Neural cell (in vitro differentiated cells): ENCODE results near the gene PFKFB3. TPM values are rescaled to one million over a fixed set of nuclear protein-coding genes. Genes with fewer than 3 reads are reported as not detected.

ENCODE experiments used
- H2AFZ ChIP-seq: fragments of 200-600, 300-800 bp; sonication (generic), shearing (Covaris generic); 2 replicates; pipeline ENCODE4 v1.6.0; 2014; ENCODE audit warnings: low read depth, mild to moderate bottlenecking, antibody characterized with exemption, low read length, moderate library complexity
- H3F3A ChIP-seq: fragments of 200-600 bp; shearing (Covaris generic); 2 replicates; pipeline ENCODE4 v1.6.1; 2016; ENCODE audit warnings: mild to moderate bottlenecking, moderate library complexity, mixed read lengths, antibody characterized with exemption, low read length; ENCODE audit not compliant: insufficient read depth, poor library complexity, severe bottlenecking
- H3K27ac ChIP-seq: fragments of 200-600, 300-800 bp; sonication (generic), shearing (Covaris generic); 2 replicates; pipeline ENCODE4 v1.5.1; 2014; ENCODE audit warnings: mild to moderate bottlenecking, low read length, moderate library complexity
- H3K27me3 ChIP-seq: fragments of 300-800, 200-600 bp; sonication (generic), shearing (Covaris generic); 2 replicates; pipeline ENCODE4 v1.6.0; 2014; ENCODE audit warnings: mild to moderate bottlenecking, low read depth, low read length, moderate library complexity; ENCODE audit not compliant: insufficient read depth
- H3K36me3 ChIP-seq: fragments of 300-800, 200-600 bp; sonication (generic), shearing (Covaris generic); 2 replicates; pipeline ENCODE4 v1.5.1; 2014; ENCODE audit warnings: mild to moderate bottlenecking, antibody characterized with exemption, low read length, moderate library complexity; ENCODE audit not compliant: insufficient read depth
- H3K4me2 ChIP-seq: fragments of 300-800, 200-600 bp; sonication (generic), shearing (Covaris generic); 2 replicates; pipeline ENCODE4 v1.6.0; 2014; ENCODE audit warnings: mild to moderate bottlenecking, low read length
- H3K4me3 ChIP-seq: fragments of 300-800, 200-600 bp; sonication (generic), shearing (Covaris generic); 2 replicates; pipeline ENCODE4 v1.5.1; 2014; ENCODE audit warnings: mild to moderate bottlenecking, low read length, moderate library complexity
- H3K79me2 ChIP-seq: fragments of 200-600 bp; shearing (Covaris generic); replicated peaks from 2 replicates; pipeline ENCODE4 v1.6.0; 2014; ENCODE audit warnings: mild to moderate bottlenecking, low read length, moderate library complexity; ENCODE audit not compliant: insufficient read depth
- H3K9ac ChIP-seq: fragments of 300-800, 200-600 bp; sonication (generic), shearing (Covaris generic); 2 replicates; pipeline ENCODE4 v1.6.1; 2016; ENCODE audit warnings: mild to moderate bottlenecking, low read length, mixed read lengths
- H3K9me2 ChIP-seq: fragments of 200-600 bp; shearing (Covaris generic); 2 replicates; pipeline ENCODE4 v1.6.1; 2016; ENCODE audit warnings: mild to moderate bottlenecking, low read length, mixed read lengths; ENCODE audit not compliant: insufficient read depth
- H3K9me3 ChIP-seq: fragments of 200-600, 300-800 bp; sonication (generic), shearing (Covaris generic); 2 replicates; pipeline ENCODE4 v1.6.1; 2016; ENCODE audit warnings: mild to moderate bottlenecking, mixed run types, low read length, moderate library complexity, mixed read lengths
- H4K20me1 ChIP-seq: fragments of 200-600 bp; shearing (Covaris generic); 2 replicates; pipeline ENCODE4 v1.6.1; 2016; ENCODE audit warnings: mild to moderate bottlenecking, mixed run types; ENCODE audit not compliant: insufficient read depth
- EP300 ChIP-seq: fragments of 450-650 bp; conservative IDR thresholded peaks from 2 replicates; pipeline ENCODE4 v1.6.1; 2014; ENCODE audit warnings: antibody characterized with exemption, mild to moderate bottlenecking, moderate library complexity; ENCODE audit not compliant: poor library complexity, severe bottlenecking
- EZH2 ChIP-seq: fragments of 200-600, 300-800 bp; shearing (Covaris generic), sonication (generic); IDR thresholded peaks from 2 replicates; pipeline ENCODE4 v1.6.1; 2014; ENCODE audit warnings: antibody characterized with exemption, low read length, borderline replicate concordance, mild to moderate bottlenecking; ENCODE audit not compliant: insufficient read depth, poor library complexity, severe bottlenecking
- MXI1 ChIP-seq: fragments of 450-650 bp; conservative IDR thresholded peaks from 2 replicates; pipeline ENCODE4 v1.6.1; 2014; ENCODE audit warnings: antibody characterized with exemption, mild to moderate bottlenecking; ENCODE audit not compliant: poor library complexity, severe bottlenecking
- REST ChIP-seq: IDR thresholded peaks from 2 replicates; pipeline ENCODE4 v1.6.1; 2012; ENCODE audit warnings: borderline replicate concordance
- SMC3 ChIP-seq: fragments of 450-650 bp; conservative IDR thresholded peaks from 2 replicates; pipeline ENCODE4 v1.6.1; 2014; ENCODE audit warnings: antibody characterized with exemption, mild to moderate bottlenecking, moderate library complexity; ENCODE audit not compliant: poor library complexity
- TAF1 ChIP-seq: IDR thresholded peaks from 2 replicates; pipeline ENCODE4 v1.6.1; 2012; ENCODE audit warnings: low read depth
- polyA plus RNA-seq: library from polyadenylated mRNA; depleted of rRNA; stranded (reverse); fragments of >200 nt; gene quantifications from 2 replicates; pipeline ENCODE4 v1.2.3, GENCODE V29; 2014
- TF ChIP-seq, protein P1 (sequence below): fragments of 450-650 bp; IDR thresholded peaks from 2 replicates; pipeline ENCODE4 v1.5.1; 2014; ENCODE audit warnings: antibody characterized with exemption, mild to moderate bottlenecking, moderate library complexity; ENCODE audit not compliant: poor library complexity, severe bottlenecking

PFKFB3 gene
- polyA plus RNA-seq, 1 donor from 2014 or later: 33.4 TPM

DNA sequence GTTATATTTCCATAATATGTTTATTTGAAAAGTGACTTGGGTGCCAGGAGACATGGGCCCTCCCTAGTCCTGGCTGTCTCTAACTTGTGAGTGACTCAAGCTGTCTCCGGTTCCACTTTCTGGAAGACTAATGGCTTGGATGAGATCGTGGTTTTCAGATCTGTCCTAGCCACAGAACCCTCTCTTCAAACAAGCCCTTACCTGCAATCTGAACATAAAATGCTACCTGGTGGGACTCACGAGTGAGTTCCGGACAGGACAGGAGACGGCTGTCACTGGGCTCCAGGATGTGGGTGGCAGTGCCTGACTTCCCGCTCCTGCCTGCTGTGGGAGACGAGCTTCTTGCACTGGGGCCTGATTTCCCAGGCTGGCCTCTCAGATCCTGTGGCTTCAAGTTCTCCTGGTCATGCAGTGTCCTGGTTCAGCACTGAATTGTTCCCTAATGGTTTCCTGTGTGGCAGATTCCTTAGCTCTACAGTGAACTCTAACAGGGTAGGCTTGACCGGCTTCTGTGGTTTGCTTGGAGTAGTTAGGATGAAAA is 26.0 kb upstream of the PFKFB3 start:
- no peaks in the 10 kb centered on the region for H3F3A ChIP-seq
- H3K4me2 ChIP-seq: no peak overlapping the region
- H3K4me3 ChIP-seq: no peak overlapping the region
- no peaks in the 10 kb centered on the region for H3K9me3 ChIP-seq
- no peak overlapping the region for H3K27ac ChIP-seq
- no peaks in the 10 kb centered on the region for H3K36me3 ChIP-seq
- H4K20me1 ChIP-seq: no peaks in the 10 kb centered on the region
- no peaks in the 10 kb centered on the region for H3K9me2 ChIP-seq
- no peak overlapping the region for H3K9ac ChIP-seq
- TF ChIP-seq MXI1: no peak
- TF ChIP-seq SMC3: no peak
- no peak for TF ChIP-seq EZH2
- TF ChIP-seq, protein P1, sequence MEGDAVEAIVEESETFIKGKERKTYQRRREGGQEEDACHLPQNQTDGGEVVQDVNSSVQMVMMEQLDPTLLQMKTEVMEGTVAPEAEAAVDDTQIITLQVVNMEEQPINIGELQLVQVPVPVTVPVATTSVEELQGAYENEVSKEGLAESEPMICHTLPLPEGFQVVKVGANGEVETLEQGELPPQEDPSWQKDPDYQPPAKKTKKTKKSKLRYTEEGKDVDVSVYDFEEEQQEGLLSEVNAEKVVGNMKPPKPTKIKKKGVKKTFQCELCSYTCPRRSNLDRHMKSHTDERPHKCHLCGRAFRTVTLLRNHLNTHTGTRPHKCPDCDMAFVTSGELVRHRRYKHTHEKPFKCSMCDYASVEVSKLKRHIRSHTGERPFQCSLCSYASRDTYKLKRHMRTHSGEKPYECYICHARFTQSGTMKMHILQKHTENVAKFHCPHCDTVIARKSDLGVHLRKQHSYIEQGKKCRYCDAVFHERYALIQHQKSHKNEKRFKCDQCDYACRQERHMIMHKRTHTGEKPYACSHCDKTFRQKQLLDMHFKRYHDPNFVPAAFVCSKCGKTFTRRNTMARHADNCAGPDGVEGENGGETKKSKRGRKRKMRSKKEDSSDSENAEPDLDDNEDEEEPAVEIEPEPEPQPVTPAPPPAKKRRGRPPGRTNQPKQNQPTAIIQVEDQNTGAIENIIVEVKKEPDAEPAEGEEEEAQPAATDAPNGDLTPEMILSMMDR: no peak
- no peak for TF ChIP-seq EP300
- no peak for TF ChIP-seq TAF1
- TF ChIP-seq REST: no peak
- H2AFZ ChIP-seq: no peak overlapping the region
- no peaks in the 10 kb centered on the region for H3K79me2 ChIP-seq
- H3K27me3 ChIP-seq: no peaks in the 10 kb centered on the region

GRCh38 chr10:6177880-6178281 is 24.9 kb upstream of the PFKFB3 start:
- Histone ChIP-seq H3K27me3 (no peaks in the 10 kb centered on the region), H3K4me3 (no peak overlapping the region), H3K4me2 (no peak overlapping the region), H4K20me1 (no peaks in the 10 kb centered on the region), H2AFZ (no peak overlapping the region), H3K9ac (no peak overlapping the region), H3K79me2 (no peaks in the 10 kb centered on the region), H3K27ac (no peak overlapping the region), H3K9me2 (no peaks in the 10 kb centered on the region), H3K36me3 (no peaks in the 10 kb centered on the region), H3K9me3 (no peaks in the 10 kb centered on the region), H3F3A (no peaks in the 10 kb centered on the region)
- no peak for TF ChIP-seq REST
